ENCODE data around the gene PKN3. TPM values are rescaled to one million over a fixed set of nuclear protein-coding genes. Genes with fewer than 3 reads are reported as not detected.

Gene PKN3
- total RNA-seq, 1 donor from 2014 or later = 5.9 TPM

GRCh38 chr9:128713941-128714573 lies 11.8 kb downstream of the PKN3 start:
- no peak overlapping the region for H3K27ac Mint-ChIP-seq
- H3K4me3 Mint-ChIP-seq = no peak overlapping the region
- H3K9me3 Mint-ChIP-seq = no peaks in the 10 kb centered on the region
- no peak for DNase-seq (ENCODE audit: low spot score in 2 of 2, unreplicated experiment in 2 of 2)
- TF ChIP-seq CTCF (IDR thresholded peaks at IDR 0.05; ENCODE audit: unreplicated experiment) = no peak
- H3K36me3 Mint-ChIP-seq = no peaks in the 10 kb centered on the region
- H3K4me1 Mint-ChIP-seq = no peaks in the 10 kb centered on the region
- H3K27me3 Mint-ChIP-seq (ENCODE audit: low read depth) = no peaks in the 10 kb centered on the region

GRCh38 chr9:128714586-128715435 lies 12.5 kb downstream of the PKN3 start:
- H3K4me1 Mint-ChIP-seq = no peaks in the 10 kb centered on the region

GRCh38 chr9:128715436-128715750 lies 13.1 kb downstream of the PKN3 start:
- no peak for TF ChIP-seq CTCF (IDR thresholded peaks at IDR 0.05; ENCODE audit: unreplicated experiment)
- no peaks in the 10 kb centered on the region for H3K4me1 Mint-ChIP-seq
- no peaks in the 10 kb centered on the region for H3K36me3 Mint-ChIP-seq
- H3K4me3 Mint-ChIP-seq = no peak overlapping the region
- no peaks in the 10 kb centered on the region for H3K9me3 Mint-ChIP-seq
- no peaks in the 10 kb centered on the region for H3K27me3 Mint-ChIP-seq (ENCODE audit: low read depth)
- H3K27ac Mint-ChIP-seq = no peak overlapping the region
- DNase-seq (ENCODE audit: low spot score in 2 of 2, unreplicated experiment in 2 of 2) = no peak

More at GRCh38 chr9:128714586-128715435, 12.5 kb downstream of the PKN3 start:
- no peak overlapping the region for H3K27ac Mint-ChIP-seq
- no peak for DNase-seq (ENCODE audit: low spot score in 2 of 2, unreplicated experiment in 2 of 2)
- H3K27me3 Mint-ChIP-seq (ENCODE audit: low read depth) = no peaks in the 10 kb centered on the region
- H3K9me3 Mint-ChIP-seq = no peaks in the 10 kb centered on the region
- no peak overlapping the region for H3K4me3 Mint-ChIP-seq
- no peaks in the 10 kb centered on the region for H3K36me3 Mint-ChIP-seq
- no peak for TF ChIP-seq CTCF (IDR thresholded peaks at IDR 0.05; ENCODE audit: unreplicated experiment)

- Mint-ChIP-seq H3K36me3 (no peaks in the 10 kb centered on the region), H3K27me3 (ENCODE audit: low read depth) (no peaks in the 10 kb centered on the region), H3K27ac (no peak overlapping the region), H3K4me1 (no peaks in the 10 kb centered on the region), H3K4me3 (no peak overlapping the region), H3K9me3 (no peaks in the 10 kb centered on the region)
- no peak for DNase-seq (ENCODE audit: low spot score in 2 of 2, unreplicated experiment in 2 of 2)
- no peak for TF ChIP-seq CTCF (IDR thresholded peaks at IDR 0.05; ENCODE audit: unreplicated experiment)
These were observed 14.4 kb downstream of the PKN3 start for GRCh38 chr9:128716581-128717254.

GRCh38 chr9:128718047-128718446 lies 15.7 kb downstream of the PKN3 start:
- H3K9me3 Mint-ChIP-seq = no peaks in the 10 kb centered on the region
- H3K27ac Mint-ChIP-seq = no peak overlapping the region
- DNase-seq (ENCODE audit: low spot score in 2 of 2, unreplicated experiment in 2 of 2) = no peak
- no peaks in the 10 kb centered on the region for H3K27me3 Mint-ChIP-seq (ENCODE audit: low read depth)
- no peaks in the 10 kb centered on the region for H3K36me3 Mint-ChIP-seq
- TF ChIP-seq CTCF (IDR thresholded peaks at IDR 0.05; ENCODE audit: unreplicated experiment) = no peak
- H3K4me3 Mint-ChIP-seq = no peak overlapping the region
- peaks cover 8% of the 10 kb centered on the region for H3K4me1 Mint-ChIP-seq

Measured in mesothelial cell of epicardium (in vitro differentiated cells).